Measurements from ENCODE around the gene WWOX. TPM values are rescaled to one million over a fixed set of nuclear protein-coding genes. Genes with fewer than 3 reads are reported as not detected.

WWOX gene
- total RNA-seq, 1 donor from 2014 or later: 34.9 TPM

- DNase-seq (ENCODE audit: low read depth): no peak
- H3K4me3 ChIP-seq (ENCODE audit: low read depth, low read length): no peak overlapping the region
- TF ChIP-seq CTCF (IDR thresholded peaks at IDR 0.05; ENCODE audit: insufficient read depth, low read length, poor library complexity, severe bottlenecking): no peak
- H3K36me3 ChIP-seq (ENCODE audit: control insufficient read depth, insufficient read depth, low read length): no peaks in the 10 kb centered on the region
- H3K27me3 ChIP-seq (ENCODE audit: control insufficient read depth, insufficient read depth, low read length): no peaks in the 10 kb centered on the region
These were observed 6.7 kb upstream of the WWOX start for GRCh38 chr16:78092758-78093157.

DNA sequence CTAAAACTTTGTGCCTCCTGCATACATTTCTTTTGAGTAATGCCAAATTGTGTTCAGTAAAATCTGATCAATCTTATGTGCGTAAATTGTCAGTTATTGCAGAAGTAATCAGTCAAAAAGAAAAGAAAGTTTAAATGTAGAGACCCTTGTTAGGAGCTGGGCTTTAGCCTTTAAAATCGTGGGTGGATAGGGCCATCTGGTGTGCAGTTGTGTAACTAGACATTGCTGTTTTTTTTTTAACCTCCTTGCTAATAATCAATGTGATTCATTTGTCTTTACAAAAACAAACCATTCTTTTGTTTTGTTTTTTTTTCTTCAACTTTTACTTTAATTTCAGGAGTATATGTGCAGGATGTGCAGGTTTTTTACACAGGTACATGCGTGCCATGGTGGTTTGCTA, 5.3 kb upstream of the WWOX start:
- no peaks in the 10 kb centered on the region for H3K36me3 ChIP-seq (ENCODE audit: control insufficient read depth, insufficient read depth, low read length)
- no peaks in the 10 kb centered on the region for H3K27me3 ChIP-seq (ENCODE audit: control insufficient read depth, insufficient read depth, low read length)
- no peak for DNase-seq (ENCODE audit: low read depth)
- H3K4me3 ChIP-seq (ENCODE audit: low read depth, low read length): no peak overlapping the region
- no peak for TF ChIP-seq CTCF (IDR thresholded peaks at IDR 0.05; ENCODE audit: insufficient read depth, low read length, poor library complexity, severe bottlenecking)

- no peak for DNase-seq (ENCODE audit: low read depth)
- no peaks in the 10 kb centered on the region for H3K36me3 ChIP-seq (ENCODE audit: control insufficient read depth, insufficient read depth, low read length)
- H3K27me3 ChIP-seq (ENCODE audit: control insufficient read depth, insufficient read depth, low read length): no peaks in the 10 kb centered on the region
- no peak overlapping the region for H3K4me3 ChIP-seq (ENCODE audit: low read depth, low read length)
- no peak for TF ChIP-seq CTCF (IDR thresholded peaks at IDR 0.05; ENCODE audit: insufficient read depth, low read length, poor library complexity, severe bottlenecking)
These were observed 4.5 kb upstream of the WWOX start for GRCh38 chr16:78094998-78095397.

DNA sequence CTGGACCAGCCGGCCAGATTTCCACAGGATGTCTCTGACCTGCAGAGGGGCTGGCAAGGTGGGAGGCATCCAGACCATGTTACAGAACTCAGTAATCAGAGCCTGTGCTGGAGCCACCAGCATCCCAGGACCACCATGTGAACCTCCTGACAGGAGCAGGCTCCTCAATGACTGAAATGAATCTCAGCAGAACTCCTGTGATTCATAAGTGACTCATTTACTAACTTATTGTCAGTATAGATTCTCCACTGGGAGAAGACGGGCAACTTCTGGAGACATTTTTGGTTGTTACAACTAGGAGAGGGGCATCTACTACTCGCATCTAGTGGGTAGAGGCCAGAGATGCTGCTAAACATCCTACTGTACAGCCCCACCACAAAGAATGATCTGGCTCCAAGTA, 3.1 kb upstream of the WWOX start:
- no peak for DNase-seq (ENCODE audit: low read depth)
- Histone ChIP-seq H3K4me3 (ENCODE audit: low read depth, low read length) (no peak overlapping the region), H3K36me3 (ENCODE audit: control insufficient read depth, insufficient read depth, low read length) (no peaks in the 10 kb centered on the region), H3K27me3 (ENCODE audit: control insufficient read depth, insufficient read depth, low read length) (no peaks in the 10 kb centered on the region)
- TF ChIP-seq CTCF (IDR thresholded peaks at IDR 0.05; ENCODE audit: insufficient read depth, low read length, poor library complexity, severe bottlenecking): no peak

GRCh38 chr16:78097548-78097947, 1.9 kb upstream of the WWOX start:
- Histone ChIP-seq H3K27me3 (ENCODE audit: control insufficient read depth, insufficient read depth, low read length) (no peaks in the 10 kb centered on the region), H3K36me3 (ENCODE audit: control insufficient read depth, insufficient read depth, low read length) (no peaks in the 10 kb centered on the region), H3K4me3 (ENCODE audit: low read depth, low read length) (no peak overlapping the region)
- no peak for DNase-seq (ENCODE audit: low read depth)
- TF ChIP-seq CTCF (IDR thresholded peaks at IDR 0.05; ENCODE audit: insufficient read depth, low read length, poor library complexity, severe bottlenecking): no peak

- H3K36me3 ChIP-seq (ENCODE audit: control insufficient read depth, insufficient read depth, low read length): no peaks in the 10 kb centered on the region
- no peak for DNase-seq (ENCODE audit: low read depth)
These were observed 1.4 kb upstream of the WWOX start for GRCh38 chr16:78098087-78098486.

More at GRCh38 chr16:78098087-78098486, 1.4 kb upstream of the WWOX start:
- Histone ChIP-seq H3K27me3 (ENCODE audit: control insufficient read depth, insufficient read depth, low read length) (no peaks in the 10 kb centered on the region), H3K4me3 (ENCODE audit: low read depth, low read length) (no peak overlapping the region)
- no peak for TF ChIP-seq CTCF (IDR thresholded peaks at IDR 0.05; ENCODE audit: insufficient read depth, low read length, poor library complexity, severe bottlenecking)

All from kidney epithelial cell (primary cell).